Smooth muscle cell (in vitro differentiated cells): ENCODE results near the gene ARFGEF3. TPM values are rescaled to one million over a fixed set of nuclear protein-coding genes. Genes with fewer than 3 reads are reported as not detected.

Experiments
- DNase-seq: peaks from one replicate; lab custom pipeline; 2025; ENCODE audit not compliant: unreplicated experiment; lab: John Stamatoyannopoulos, UW
- H2AFZ ChIP-seq: fragments of 200-600 bp; sonication (generic); 2 replicates; pipeline ENCODE4 v1.6.0; 2016; ENCODE audit warnings: antibody characterized with exemption, low read depth, mild to moderate bottlenecking
- H3F3A ChIP-seq: fragments of 200-600 bp; sonication (generic); 2 replicates; pipeline ENCODE4 v1.6.0; 2017; ENCODE audit warnings: antibody characterized with exemption, low read depth
- H3K27ac ChIP-seq: fragments of 200-600 bp; sonication (generic); 2 replicates; pipeline ENCODE4 v1.5.1; 2016; ENCODE audit warnings: low read depth, mild to moderate bottlenecking
- H3K27me3 ChIP-seq: fragments of 200-600 bp; sonication (generic); 2 replicates; pipeline ENCODE4 v1.6.1; 2016; ENCODE audit warnings: low read depth, mild to moderate bottlenecking
- H3K36me3 ChIP-seq: fragments of 200-600 bp; sonication (generic); 2 replicates; pipeline ENCODE4 v1.5.1; 2016; ENCODE audit warnings: low read depth
- H3K4me1 ChIP-seq: fragments of 200-600 bp; sonication (generic); 2 replicates; pipeline ENCODE4 v1.5.1; 2016; ENCODE audit warnings: low read depth
- H3K4me2 ChIP-seq: fragments of 200-600 bp; sonication (generic); 2 replicates; pipeline ENCODE4 v1.6.0; 2016; ENCODE audit warnings: mild to moderate bottlenecking
- H3K4me3 ChIP-seq: fragments of 200-600 bp; sonication (generic); 2 replicates; pipeline ENCODE4 v1.5.1; 2016; ENCODE audit warnings: mild to moderate bottlenecking
- H3K79me2 ChIP-seq: fragments of 200-600 bp; sonication (generic); 2 replicates; pipeline ENCODE4 v1.6.0; 2016; ENCODE audit warnings: low read depth, mild to moderate bottlenecking
- H3K9ac ChIP-seq: fragments of 200-600 bp; sonication (generic); 2 replicates; pipeline ENCODE4 v1.6.0; 2016; ENCODE audit warnings: low read depth
- H3K9me3 ChIP-seq: fragments of 200-600 bp; sonication (generic); replicated peaks from 2 replicates; pipeline ENCODE4 v1.5.1; 2016; ENCODE audit warnings: low read depth
- H4K20me1 ChIP-seq: fragments of 200-600 bp; sonication (generic); 2 replicates; pipeline ENCODE4 v1.6.0; 2016; ENCODE audit warnings: low read depth
- CTCF ChIP-seq: fragments of 200-600 bp; sonication (generic); IDR thresholded peaks from 2 replicates; pipeline ENCODE4 v1.5.1; 2017; ENCODE audit warnings: borderline replicate concordance, mild to moderate bottlenecking, antibody characterized with exemption; ENCODE audit not compliant: insufficient read depth, poor library complexity, severe bottlenecking
- WGBS: methylation state at CpG from one replicate; pipeline ENCODE4 v1.1.7; 2016; ENCODE audit warnings: low lambda C conversion rate; 5-methylcytosine and 5-hydroxymethylcytosine counted together
- polyA plus RNA-seq: library from polyadenylated mRNA; unstranded; fragments of >200 nt; fragmentation: Nextera tagmentation; extraction: Ambion mirVana; gene quantifications from 2 replicates; pipeline ENCODE4 v1.2.1, GENCODE V29; 2016
- total RNA-seq: library from RNA; depleted of rRNA; stranded (reverse); fragments of >200 nt; gene quantifications from 2 replicates; pipeline ENCODE4 v1.2.3, GENCODE V29; 2014

ARFGEF3 gene
- total and polyA plus RNA-seq, 2 experiments from 2014 or later = 0.06 to 2.2 TPM

GRCh38 chr6:138229663-138230179 is 68.0 kb downstream of the ARFGEF3 start:
- DNase-seq = no peak
- Histone ChIP-seq H3K4me3 (no peak overlapping the region), H3F3A (no peaks in the 10 kb centered on the region), H3K27me3 (no peaks in the 10 kb centered on the region), H3K79me2 (no peaks in the 10 kb centered on the region), H3K4me2 (no peak overlapping the region), H4K20me1 (no peaks in the 10 kb centered on the region), H3K36me3 (no peaks in the 10 kb centered on the region), H3K9ac (no peak overlapping the region), H3K4me1 (no peaks in the 10 kb centered on the region), H3K27ac (no peak overlapping the region), H3K9me3 (no peaks in the 10 kb centered on the region), H2AFZ (no peak overlapping the region)
- TF ChIP-seq CTCF = no peak
- 91% methylated on average over 11 of the region's 11 CpGs for whole genome bisulfite sequencing

- H3K9ac ChIP-seq = no peak overlapping the region
- no peak for DNase-seq
- no peaks in the 10 kb centered on the region for H3K27me3 ChIP-seq
- no peak overlapping the region for H3K4me3 ChIP-seq
- H3K9me3 ChIP-seq = no peaks in the 10 kb centered on the region
- H3K4me2 ChIP-seq = no peak overlapping the region
- no peaks in the 10 kb centered on the region for H3K79me2 ChIP-seq
- H3K27ac ChIP-seq = no peak overlapping the region
- no peaks in the 10 kb centered on the region for H3K36me3 ChIP-seq
- no peak overlapping the region for H2AFZ ChIP-seq
- TF ChIP-seq CTCF = no peak
- H3K4me1 ChIP-seq = no peaks in the 10 kb centered on the region
- no peaks in the 10 kb centered on the region for H4K20me1 ChIP-seq
- no peaks in the 10 kb centered on the region for H3F3A ChIP-seq
These were observed 68.5 kb downstream of the ARFGEF3 start for GRCh38 chr6:138230221-138230620.

- no peaks in the 10 kb centered on the region for H3K79me2 ChIP-seq
- no peaks in the 10 kb centered on the region for H3K36me3 ChIP-seq
- H3F3A ChIP-seq = no peaks in the 10 kb centered on the region
- H3K9me3 ChIP-seq = no peaks in the 10 kb centered on the region
- H3K4me3 ChIP-seq = no peak overlapping the region
- WGBS = 88% methylated on average over 3 of the region's 3 CpGs
- H3K27me3 ChIP-seq = no peaks in the 10 kb centered on the region
- H3K27ac ChIP-seq = no peak overlapping the region
- DNase-seq = no peak
- no peak for TF ChIP-seq CTCF
- no peak overlapping the region for H3K4me2 ChIP-seq
- H4K20me1 ChIP-seq = no peaks in the 10 kb centered on the region
- no peak overlapping the region for H3K9ac ChIP-seq
- no peak overlapping the region for H2AFZ ChIP-seq
- no peaks in the 10 kb centered on the region for H3K4me1 ChIP-seq
These were observed 69.1 kb downstream of the ARFGEF3 start for GRCh38 chr6:138230759-138231380.

GRCh38 chr6:138231381-138231886 is 69.7 kb downstream of the ARFGEF3 start:
- no peaks in the 10 kb centered on the region for H3K9me3 ChIP-seq
- no peak for DNase-seq
- H3K4me1 ChIP-seq = no peaks in the 10 kb centered on the region
- no peak overlapping the region for H3K27ac ChIP-seq
- H3K4me3 ChIP-seq = no peak overlapping the region
- no peak overlapping the region for H3K9ac ChIP-seq
- H3K27me3 ChIP-seq = no peaks in the 10 kb centered on the region
- H3F3A ChIP-seq = no peaks in the 10 kb centered on the region
- 88% methylated on average over 4 of the region's 4 CpGs for WGBS
- no peaks in the 10 kb centered on the region for H3K79me2 ChIP-seq
- H3K36me3 ChIP-seq = no peaks in the 10 kb centered on the region
- no peak overlapping the region for H2AFZ ChIP-seq
- H4K20me1 ChIP-seq = no peaks in the 10 kb centered on the region
- no peak overlapping the region for H3K4me2 ChIP-seq
- TF ChIP-seq CTCF = no peak
